HFFc6 (cell line): Measurements from ENCODE around the gene GNL3. TPM values are rescaled to one million over a fixed set of nuclear protein-coding genes. Genes with fewer than 3 reads are reported as not detected.
"Not testable (repeated sequence)": the region's sequence is repeated elsewhere in the genome, so short reads cannot be mapped to it uniquely, and the experiment has no call there.

Experiments used
- DNase-seq: peaks from one replicate; pipeline ENCODE4 v3.0.0-alpha.2; 2018
- H3K27ac Mint-ChIP-seq: 2 replicates; pipeline ENCODE4 v1.8.0; 2020; ENCODE audit warnings: mild to moderate bottlenecking, mixed read lengths
- H3K27me3 Mint-ChIP-seq: 2 replicates; pipeline ENCODE4 v1.8.0; 2021; ENCODE audit warnings: mild to moderate bottlenecking, moderate library complexity, mixed read lengths; ENCODE audit not compliant: insufficient read depth
- H3K36me3 Mint-ChIP-seq: 2 replicates; pipeline ENCODE4 v1.8.0; 2021; ENCODE audit warnings: low read depth, mixed read lengths
- H3K4me1 Mint-ChIP-seq: 2 replicates; pipeline ENCODE4 v1.8.0; 2020; ENCODE audit warnings: low read depth, mixed read lengths
- H3K4me3 Mint-ChIP-seq: 2 replicates; pipeline ENCODE4 v1.8.0; 2020; ENCODE audit warnings: mild to moderate bottlenecking, moderate library complexity, mixed read lengths
- H3K9me3 Mint-ChIP-seq: 2 replicates; pipeline ENCODE4 v1.8.0; 2020; ENCODE audit warnings: mild to moderate bottlenecking, mixed read lengths
- CTCF ChIP-seq: fragments of 200-600 bp; sonication (generic); IDR thresholded peaks from 2 replicates; pipeline ENCODE4 v1.5.0; 2021; ENCODE audit warnings: antibody characterized with exemption, mild to moderate bottlenecking
- total RNA-seq, 6 experiments: library from RNA; stranded (reverse); fragmentation: NEBNext Ultra II Directional; extraction: Animal tissue kit (Norgen Biotek cat#: 25700); gene quantifications; 2 replicates in 1 of 6; 3 replicates in 5 of 6; pipeline ENCODE4 v1.2.3, GENCODE V29; 2021

GNL3 gene
- total RNA-seq, 6 experiments from 2014 or later, result 77.1 to 87.9 (median 80.9) TPM

GRCh38 chr3:52722491-52722890, 36.7 kb downstream of the GNL3 start:
- TF ChIP-seq CTCF, result no peak
- no peak for DNase-seq
- Mint-ChIP-seq H3K27me3 (no peaks in the 10 kb centered on the region), H3K36me3 (peaks cover 12% of the 10 kb centered on the region), H3K4me1 (0 out of 2 replicates have a peak, but pooled peaks cover 8% of the 10 kb centered on the region), H3K27ac (no peak overlapping the region; the same call in 1 of the 2 replicates), H3K4me3 (no peak overlapping the region), H3K9me3 (peaks cover under 1% of the 10 kb centered on the region; the same call in 1 of the 2 replicates)

GRCh38 chr3:52723935-52724334, 38.1 kb downstream of the GNL3 start:
- no peak for TF ChIP-seq CTCF

GRCh38 chr3:52724511-52724910, 38.7 kb downstream of the GNL3 start:
- Mint-ChIP-seq H3K27ac (no peak overlapping the region), H3K4me1 (0 out of 2 replicates have a peak, but pooled peaks cover 8% of the 10 kb centered on the region), H3K9me3 (peaks cover 16% of the 10 kb centered on the region), H3K4me3 (no peak overlapping the region), H3K36me3 (peaks cover 31% of the 10 kb centered on the region), H3K27me3 (no peaks in the 10 kb centered on the region)
- no peak for DNase-seq
- no peak for TF ChIP-seq CTCF

More at GRCh38 chr3:52723935-52724334, 38.1 kb downstream of the GNL3 start:
- DNase-seq, result no peak
- H3K27me3 Mint-ChIP-seq, result no peaks in the 10 kb centered on the region
- peaks cover 10% of the 10 kb centered on the region for H3K9me3 Mint-ChIP-seq
- H3K4me1 Mint-ChIP-seq, result 0 out of 2 replicates have a peak, but pooled peaks cover 8% of the 10 kb centered on the region
- no peak overlapping the region for H3K4me3 Mint-ChIP-seq
- peaks cover 26% of the 10 kb centered on the region for H3K36me3 Mint-ChIP-seq
- no peak overlapping the region for H3K27ac Mint-ChIP-seq

GRCh38 chr3:52728753-52729152, 42.9 kb downstream of the GNL3 start:
- Mint-ChIP-seq H3K36me3 (peaks cover 69% of the 10 kb centered on the region), H3K9me3 (peaks cover 56% of the 10 kb centered on the region)
- not testable (repeated sequence) for H3K27ac Mint-ChIP-seq, H3K4me1 Mint-ChIP-seq, H3K27me3 Mint-ChIP-seq, H3K4me3 Mint-ChIP-seq, DNase-seq

- H3K4me3 Mint-ChIP-seq, result no peak overlapping the region
Observed at GRCh38 chr3:52730681-52731080, 44.8 kb downstream of the GNL3 start.

GRCh38 chr3:52731590-52731989, 45.8 kb downstream of the GNL3 start:
- H3K4me3 Mint-ChIP-seq, result no peak overlapping the region
- DNase-seq, result no peak
- H3K4me1 Mint-ChIP-seq, result no peaks in the 10 kb centered on the region
- no peaks in the 10 kb centered on the region for H3K27me3 Mint-ChIP-seq
- no peak overlapping the region for H3K27ac Mint-ChIP-seq
- no peak for TF ChIP-seq CTCF
- peaks cover 68% of the 10 kb centered on the region for H3K9me3 Mint-ChIP-seq
- peaks cover 88% of the 10 kb centered on the region for H3K36me3 Mint-ChIP-seq

More at GRCh38 chr3:52730681-52731080, 44.8 kb downstream of the GNL3 start:
- DNase-seq, result no peak
- H3K4me1 Mint-ChIP-seq, result no peaks in the 10 kb centered on the region
- no peak for TF ChIP-seq CTCF
- H3K27me3 Mint-ChIP-seq, result no peaks in the 10 kb centered on the region
- H3K36me3 Mint-ChIP-seq, result peaks cover 89% of the 10 kb centered on the region
- peaks cover 68% of the 10 kb centered on the region for H3K9me3 Mint-ChIP-seq
- H3K27ac Mint-ChIP-seq, result no peak overlapping the region
